Stomach (tissue), 4 donors: ENCODE measurements around the gene WDR4.

ENCODE experiments used
- POLR2AphosphoS5 ChIP-seq, 3 donors: sonication (generic); formaldehyde crosslinking; IDR thresholded peaks; one replicate each; pipeline ENCODE4 v1.6.1; 2016; ENCODE audit warnings: antibody characterized with exemption in 3 of 3
- TF ChIP-seq, protein P1 (sequence below), 7 experiments: fragments of 450-650 bp in 4 of 7; fragments of 200-600 bp in 3 of 7; sonication (generic) in 3 of 7; IDR thresholded peaks; one replicate each; pipeline ENCODE4 v1.5.1; 2016 to 2019; ENCODE audit warnings: antibody characterized with exemption in 7 of 7, control low read depth in 2 of 7, mild to moderate bottlenecking in 1 of 7

DNA sequence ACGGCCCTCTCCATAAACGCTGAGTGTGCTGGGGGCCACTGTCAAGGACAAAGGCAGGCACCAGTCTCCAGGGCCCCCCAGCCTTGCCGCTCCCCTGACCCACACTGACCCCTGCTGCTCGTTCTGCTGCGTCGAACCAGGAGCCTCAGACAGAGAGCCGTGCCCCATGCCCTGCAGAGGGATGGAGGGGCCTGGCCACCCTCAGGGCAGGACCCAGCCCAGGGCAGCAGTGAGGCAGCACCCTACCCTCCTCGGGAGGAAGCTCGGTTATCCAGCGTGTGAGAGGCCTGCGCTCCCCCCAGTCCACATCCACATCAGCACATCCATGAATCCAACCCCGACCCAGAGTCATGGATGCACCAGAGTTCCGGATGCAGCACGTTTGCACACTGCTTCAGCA is 15.1 kb downstream of the WDR4 start:
- TF ChIP-seq, protein P1, sequence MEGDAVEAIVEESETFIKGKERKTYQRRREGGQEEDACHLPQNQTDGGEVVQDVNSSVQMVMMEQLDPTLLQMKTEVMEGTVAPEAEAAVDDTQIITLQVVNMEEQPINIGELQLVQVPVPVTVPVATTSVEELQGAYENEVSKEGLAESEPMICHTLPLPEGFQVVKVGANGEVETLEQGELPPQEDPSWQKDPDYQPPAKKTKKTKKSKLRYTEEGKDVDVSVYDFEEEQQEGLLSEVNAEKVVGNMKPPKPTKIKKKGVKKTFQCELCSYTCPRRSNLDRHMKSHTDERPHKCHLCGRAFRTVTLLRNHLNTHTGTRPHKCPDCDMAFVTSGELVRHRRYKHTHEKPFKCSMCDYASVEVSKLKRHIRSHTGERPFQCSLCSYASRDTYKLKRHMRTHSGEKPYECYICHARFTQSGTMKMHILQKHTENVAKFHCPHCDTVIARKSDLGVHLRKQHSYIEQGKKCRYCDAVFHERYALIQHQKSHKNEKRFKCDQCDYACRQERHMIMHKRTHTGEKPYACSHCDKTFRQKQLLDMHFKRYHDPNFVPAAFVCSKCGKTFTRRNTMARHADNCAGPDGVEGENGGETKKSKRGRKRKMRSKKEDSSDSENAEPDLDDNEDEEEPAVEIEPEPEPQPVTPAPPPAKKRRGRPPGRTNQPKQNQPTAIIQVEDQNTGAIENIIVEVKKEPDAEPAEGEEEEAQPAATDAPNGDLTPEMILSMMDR (IDR thresholded peaks at IDR 0.05): no peak
- TF ChIP-seq POLR2AphosphoS5 (IDR thresholded peaks at IDR 0.05): no peak
